NB4 (cell line): ENCODE results near the gene AKAP6.

Experiments used
- DNase-seq: peaks from one replicate; pipeline ENCODE4 v3.0.0; 2010; ENCODE audit warnings: low read depth
- H3K4me3 ChIP-seq: one replicate; pipeline ENCODE4 v1.5.1; 2011; ENCODE audit warnings: mild to moderate bottlenecking, low read depth, low read length, moderate library complexity
- MAX ChIP-seq: IDR thresholded peaks from 2 replicates; pipeline ENCODE4 v1.6.1; 2011; ENCODE audit warnings: low read depth, low read length
- MYC ChIP-seq: IDR thresholded peaks from 2 replicates; pipeline ENCODE4 v1.6.1; 2011; ENCODE audit warnings: low read depth, low read length
- POLR2A ChIP-seq: IDR thresholded peaks from 2 replicates; pipeline ENCODE4 v1.6.1; 2011; ENCODE audit warnings: mild to moderate bottlenecking; ENCODE audit not compliant: insufficient read length; ENCODE audit errors: extremely low read depth
- TF ChIP-seq, protein P1 (sequence below): IDR thresholded peaks from one replicate; pipeline ENCODE4 v1.5.1; 2012; ENCODE audit warnings: low read depth, low read length

Gene AKAP6

DNA sequence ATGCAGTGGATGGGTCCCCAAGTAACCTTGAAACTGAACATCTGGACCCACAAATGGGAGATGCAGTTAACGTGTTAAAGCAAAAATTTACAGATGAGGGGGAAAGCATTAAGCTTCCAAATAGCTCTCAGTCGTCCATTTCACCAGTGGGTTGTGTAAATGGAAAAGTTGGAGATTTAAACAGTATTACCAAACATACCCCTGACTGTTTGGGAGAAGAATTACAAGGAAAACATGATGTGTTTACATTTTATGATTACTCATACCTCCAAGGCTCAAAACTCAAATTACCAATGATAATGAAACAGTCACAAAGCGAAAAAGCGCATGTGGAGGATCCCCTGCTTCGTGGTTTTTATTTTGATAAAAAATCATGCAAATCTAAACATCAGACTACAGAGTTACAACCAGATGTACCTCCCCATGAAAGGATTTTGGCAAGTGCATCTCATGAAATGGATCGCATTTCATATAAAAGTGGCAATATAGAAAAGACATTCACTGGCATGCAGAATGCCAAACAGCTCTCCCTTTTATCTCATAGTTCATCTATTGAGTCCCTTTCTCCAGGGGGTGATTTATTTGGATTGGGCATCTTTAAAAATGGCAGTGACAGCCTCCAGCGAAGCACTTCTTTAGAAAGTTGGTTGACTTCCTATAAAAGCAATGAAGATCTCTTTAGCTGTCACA, 493.0 kb downstream of the AKAP6 start:
- no peak for DNase-seq
- TF ChIP-seq MAX, result no peak
- TF ChIP-seq MYC, result no peak
- TF ChIP-seq POLR2A, result no peak
- TF ChIP-seq, protein P1, sequence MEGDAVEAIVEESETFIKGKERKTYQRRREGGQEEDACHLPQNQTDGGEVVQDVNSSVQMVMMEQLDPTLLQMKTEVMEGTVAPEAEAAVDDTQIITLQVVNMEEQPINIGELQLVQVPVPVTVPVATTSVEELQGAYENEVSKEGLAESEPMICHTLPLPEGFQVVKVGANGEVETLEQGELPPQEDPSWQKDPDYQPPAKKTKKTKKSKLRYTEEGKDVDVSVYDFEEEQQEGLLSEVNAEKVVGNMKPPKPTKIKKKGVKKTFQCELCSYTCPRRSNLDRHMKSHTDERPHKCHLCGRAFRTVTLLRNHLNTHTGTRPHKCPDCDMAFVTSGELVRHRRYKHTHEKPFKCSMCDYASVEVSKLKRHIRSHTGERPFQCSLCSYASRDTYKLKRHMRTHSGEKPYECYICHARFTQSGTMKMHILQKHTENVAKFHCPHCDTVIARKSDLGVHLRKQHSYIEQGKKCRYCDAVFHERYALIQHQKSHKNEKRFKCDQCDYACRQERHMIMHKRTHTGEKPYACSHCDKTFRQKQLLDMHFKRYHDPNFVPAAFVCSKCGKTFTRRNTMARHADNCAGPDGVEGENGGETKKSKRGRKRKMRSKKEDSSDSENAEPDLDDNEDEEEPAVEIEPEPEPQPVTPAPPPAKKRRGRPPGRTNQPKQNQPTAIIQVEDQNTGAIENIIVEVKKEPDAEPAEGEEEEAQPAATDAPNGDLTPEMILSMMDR, result no peak
- H3K4me3 ChIP-seq, result no peak overlapping the region

- TF ChIP-seq MYC, result no peak
- TF ChIP-seq POLR2A, result no peak
- no peak for TF ChIP-seq MAX
- TF ChIP-seq, protein P1, result no peak
- no peak overlapping the region for H3K4me3 ChIP-seq
- no peak for DNase-seq
Observed at GRCh38 chr14:32823706-32824105, 494.6 kb downstream of the AKAP6 start.

- TF ChIP-seq, protein P1, result no peak
- no peak for TF ChIP-seq MAX
- no peak for DNase-seq
- H3K4me3 ChIP-seq, result no peak overlapping the region
Observed at GRCh38 chr14:32824195-32824594, 495.1 kb downstream of the AKAP6 start.

DNA sequence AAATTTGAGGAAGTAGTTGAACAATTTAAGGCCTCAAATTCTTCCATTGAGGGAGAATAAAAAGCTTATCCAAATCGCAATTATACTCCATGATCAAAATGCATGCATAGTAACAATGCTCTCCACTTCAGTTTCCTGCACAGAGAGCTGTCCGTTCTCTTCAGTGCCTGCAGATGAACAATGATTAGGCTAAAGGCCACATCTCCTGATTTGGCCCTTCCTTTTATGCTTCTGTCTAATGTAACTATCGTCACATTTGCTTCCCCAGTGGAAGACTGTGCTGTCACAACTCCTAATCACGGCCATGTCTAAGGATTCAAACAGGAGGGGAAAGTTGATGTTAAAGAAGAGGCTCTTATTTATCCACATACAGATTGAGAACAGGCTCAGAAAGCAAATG, 496.0 kb downstream of the AKAP6 start:
- H3K4me3 ChIP-seq, result no peak overlapping the region
- DNase-seq, result no peak
- TF ChIP-seq MAX (no peak), MYC (no peak), POLR2A (no peak)
- TF ChIP-seq, protein P1, result no peak

DNA sequence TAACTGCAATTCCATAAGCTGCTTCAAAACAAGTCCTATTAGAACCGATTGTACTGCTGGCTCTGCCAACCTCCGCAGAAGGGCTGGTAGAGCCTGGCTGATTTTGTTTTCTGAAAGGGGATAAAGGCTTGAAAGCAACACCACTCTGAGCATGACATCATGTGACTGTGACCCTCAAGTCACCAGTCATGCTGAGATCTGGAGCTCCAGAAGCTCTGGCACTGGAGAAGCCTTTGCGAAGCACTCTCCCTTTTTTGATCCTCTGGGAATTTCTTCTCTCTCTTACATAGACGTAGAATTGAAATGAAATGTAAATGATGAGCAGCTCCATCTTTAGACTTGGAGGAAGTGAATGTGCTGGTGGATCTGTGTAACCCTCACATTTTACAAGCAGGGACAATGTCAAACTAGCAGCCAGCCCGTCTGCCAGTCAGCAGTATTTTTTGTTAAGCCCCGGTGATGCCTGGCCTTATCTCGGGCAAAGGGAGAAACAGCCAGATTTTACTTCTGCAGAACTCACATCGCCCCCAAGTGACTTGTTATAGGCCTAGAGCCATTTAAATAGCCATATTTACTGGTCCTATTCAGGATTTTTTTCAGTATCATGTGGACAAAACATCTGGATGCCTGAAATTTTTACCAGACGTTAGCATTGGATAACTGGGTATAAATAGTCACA, 497.4 kb downstream of the AKAP6 start:
- no peak for DNase-seq
- no peak overlapping the region for H3K4me3 ChIP-seq
- TF ChIP-seq, protein P1, result no peak
- TF ChIP-seq MYC, result no peak
- TF ChIP-seq MAX, result no peak
- no peak for TF ChIP-seq POLR2A
